HG02870 (cell line): ENCODE data around the gene ART5.
"Not testable (repeated sequence)": the region's sequence is repeated elsewhere in the genome, so short reads cannot be mapped to it uniquely, and the experiment has no call there.

Source experiments
- ATAC-seq: cut with Tn5 transposase; IDR thresholded peaks from one replicate; pipeline ENCODE4 v1.9.1; 2021; ENCODE audit warnings: mild to moderate bottlenecking, moderate library complexity; ENCODE audit not compliant: unreplicated experiment

Gene ART5

GRCh38 chr11:3658252-3658651 is 16.5 kb upstream of the ART5 start:
- no peak for ATAC-seq

- not testable (repeated sequence) for ATAC-seq
Measured at GRCh38 chr11:3657331-3657730, 15.5 kb upstream of the ART5 start.

GRCh38 chr11:3655547-3655946 is 13.8 kb upstream of the ART5 start:
- ATAC-seq = no peak

GRCh38 chr11:3652514-3652913 is 10.7 kb upstream of the ART5 start:
- ATAC-seq = not testable (repeated sequence)

- ATAC-seq = not testable (repeated sequence)
Measured at GRCh38 chr11:3649374-3649773, 7.6 kb upstream of the ART5 start.

- not testable (repeated sequence) for ATAC-seq
Measured at GRCh38 chr11:3648843-3649242, 7.1 kb upstream of the ART5 start.

- no peak for ATAC-seq
Measured at GRCh38 chr11:3645552-3645951, 3.8 kb upstream of the ART5 start.

GRCh38 chr11:3644817-3645235 is 3.0 kb upstream of the ART5 start, which contains the start of gene ART1:
Gene ART1, plus strand, starts transcription at chr11:3645128. Its CDS starts 14,086 bp downstream, at chr11:3659214.
- ATAC-seq = no peak

- not testable (repeated sequence) for ATAC-seq
Measured at GRCh38 chr11:3643102-3643546, 1.3 kb upstream of the ART5 start.

GRCh38 chr11:3642071-3642951 is 519 bp upstream of the ART5 start:
- ATAC-seq = no peak

GRCh38 chr11:3641191-3641590 is 601 bp downstream of the ART5 start:
- no peak for ATAC-seq

GRCh38 chr11:3639841-3640240 is 2.0 kb downstream of the ART5 start:
- ATAC-seq = no peak

- ATAC-seq = no peak
Measured at GRCh38 chr11:3638513-3638912, 3.3 kb downstream of the ART5 start.

GRCh38 chr11:3637201-3637600 is 4.6 kb downstream of the ART5 start:
- ATAC-seq = no peak

- no peak for ATAC-seq
Measured at GRCh38 chr11:3635641-3636375, 6.0 kb downstream of the ART5 start.

GRCh38 chr11:3632070-3632660 is 9.6 kb downstream of the ART5 start:
- no peak for ATAC-seq

GRCh38 chr11:3631331-3631730 is 10.5 kb downstream of the ART5 start:
- ATAC-seq = no peak

GRCh38 chr11:3627291-3627690 is 14.5 kb downstream of the ART5 start:
- no peak for ATAC-seq

GRCh38 chr11:3626250-3626960 is 15.4 kb downstream of the ART5 start:
- no peak for ATAC-seq

GRCh38 chr11:3623767-3624458 is 17.9 kb downstream of the ART5 start:
- no peak for ATAC-seq
